HG03354 (cell line): ENCODE results near the gene NSDHL.

Experiments used
- ATAC-seq: cut with Tn5 transposase; IDR thresholded peaks from one replicate; pipeline ENCODE4 v1.9.1; 2021; ENCODE audit warnings: mild to moderate bottlenecking; ENCODE audit not compliant: unreplicated experiment, poor library complexity, severe bottlenecking

NSDHL gene

DNA sequence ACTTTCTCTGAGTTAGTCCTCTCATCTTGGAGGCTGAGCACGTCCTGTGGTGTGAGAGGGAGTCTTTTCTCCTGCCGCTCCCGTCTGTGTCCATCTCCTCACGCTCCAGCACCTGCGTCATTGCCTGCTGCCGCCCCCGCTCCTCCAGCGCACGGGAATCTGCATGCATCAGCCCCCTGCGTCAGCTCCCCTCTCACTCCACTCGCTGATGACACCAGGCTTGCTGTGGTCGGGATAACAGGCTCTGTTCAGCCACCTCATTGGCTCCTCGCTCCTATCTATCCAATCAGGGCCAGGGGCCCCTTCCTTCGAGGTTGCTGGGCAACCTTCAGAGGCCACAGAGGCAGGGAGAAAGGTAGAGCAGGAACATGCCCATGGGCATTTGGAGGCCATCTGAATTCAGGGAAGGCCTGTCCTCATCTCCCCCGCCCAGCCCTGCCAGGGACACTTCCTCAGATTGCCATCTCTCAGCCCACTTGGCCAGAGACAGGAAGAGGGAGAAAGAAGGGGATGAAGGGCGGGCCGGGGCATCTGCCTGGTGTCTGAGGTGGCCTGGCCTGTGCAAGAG, 76.3 kb downstream of the NSDHL start:
- ATAC-seq, result no peak

DNA sequence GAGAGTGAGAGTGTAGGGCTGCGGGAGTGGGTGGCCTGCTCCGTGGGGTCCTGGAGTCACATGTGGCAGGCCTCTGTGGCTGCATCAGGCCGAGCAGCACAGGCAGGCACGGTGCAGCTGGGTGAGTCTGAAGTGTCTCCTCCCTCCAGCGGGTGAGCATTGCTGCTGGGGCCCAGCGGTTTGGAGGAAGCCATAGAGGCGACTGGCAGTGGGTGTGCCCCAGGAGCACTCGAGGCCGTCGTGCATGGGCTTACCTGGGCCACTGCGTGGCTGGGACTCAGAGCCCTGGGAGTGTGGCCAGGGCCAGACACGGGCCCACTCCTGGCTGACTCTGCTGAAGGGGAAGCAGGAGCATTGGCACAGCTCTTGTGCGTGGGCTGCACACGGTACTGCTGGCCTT, 77.6 kb downstream of the NSDHL start:
- no peak for ATAC-seq

GRCh38 chrX:152910018-152910417, 79.2 kb downstream of the NSDHL start:
- ATAC-seq, result peak; percentile 73

DNA sequence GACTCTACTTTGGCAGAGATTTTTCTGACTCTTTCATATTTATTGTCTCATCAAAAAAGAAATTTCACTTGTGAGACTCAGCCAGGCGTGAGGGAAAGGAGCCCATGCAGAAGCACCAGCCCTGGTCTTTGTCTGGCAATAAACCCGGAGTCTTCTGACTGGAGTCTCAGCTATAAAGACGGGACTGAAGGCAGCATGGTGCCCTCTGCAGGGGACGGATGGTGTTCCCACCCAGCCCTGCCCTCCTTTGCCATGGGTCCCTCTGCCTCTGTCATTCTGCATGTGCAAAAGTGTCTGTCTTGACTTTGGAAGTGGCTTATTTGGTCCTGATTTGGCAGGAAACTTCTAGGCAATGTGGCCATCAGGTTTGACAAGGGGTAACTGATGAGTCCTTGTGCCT, 81.2 kb downstream of the NSDHL start:
- no peak for ATAC-seq

DNA sequence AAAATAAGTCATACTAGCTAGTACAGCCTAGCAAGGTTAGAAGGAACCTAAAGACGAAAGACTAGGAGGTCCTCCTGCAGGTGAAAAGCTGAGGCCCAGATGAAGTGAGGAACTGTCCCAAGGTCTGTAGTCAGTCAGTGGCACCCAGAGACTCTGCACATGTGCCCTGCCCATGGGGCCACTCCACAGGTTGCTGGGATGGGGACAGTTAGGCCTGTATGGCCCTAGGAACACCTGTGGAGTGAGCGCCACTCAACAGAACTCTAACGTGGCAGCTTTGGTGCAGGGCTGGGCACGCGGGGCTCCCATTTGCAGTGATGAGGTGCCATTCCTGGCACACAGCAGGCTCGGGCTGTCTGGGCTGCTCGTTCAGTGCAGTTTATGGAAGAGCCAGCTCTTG, 81.8 kb downstream of the NSDHL start:
- no peak for ATAC-seq

DNA sequence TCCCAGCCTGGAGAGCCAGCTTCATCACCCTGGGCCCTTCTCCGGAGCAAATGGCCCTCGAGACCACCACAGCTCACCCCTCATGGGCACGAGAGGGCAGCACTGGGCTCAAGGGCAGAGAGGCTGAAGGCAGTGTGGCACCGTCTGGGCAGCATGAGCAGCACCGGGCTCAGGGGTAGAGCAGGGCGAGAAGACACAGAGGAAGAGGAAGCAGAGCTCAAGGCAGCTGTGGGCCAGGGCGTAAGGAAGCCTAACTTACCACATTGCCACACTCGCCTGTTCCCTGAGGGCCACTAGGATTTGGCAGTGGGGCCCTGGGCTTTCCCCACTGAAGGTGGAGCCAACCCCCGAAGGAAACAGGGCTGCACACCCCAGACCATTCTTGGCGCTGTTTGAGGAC, 82.5 kb downstream of the NSDHL start:
- no peak for ATAC-seq

DNA sequence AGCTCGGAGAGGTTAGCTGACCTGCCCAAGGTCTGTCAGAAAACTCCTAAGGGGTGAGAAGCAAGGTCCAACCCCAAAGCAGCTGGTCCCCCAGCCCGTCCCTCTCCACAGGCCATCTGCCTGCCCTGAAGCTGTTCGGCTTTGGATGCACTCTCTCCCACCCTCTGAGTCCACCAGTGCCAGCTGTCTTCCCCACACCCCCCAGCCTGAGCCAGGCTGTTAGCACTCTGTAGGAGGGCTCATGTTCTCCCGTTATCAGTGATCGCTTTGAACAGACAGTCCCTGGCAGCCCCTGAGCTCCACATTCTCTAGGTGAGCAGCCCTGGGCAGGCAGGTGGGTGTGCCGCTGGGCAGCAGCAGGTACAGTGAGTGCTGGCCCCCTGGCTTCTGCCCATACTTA, 83.0 kb downstream of the NSDHL start:
- ATAC-seq, result no peak

DNA sequence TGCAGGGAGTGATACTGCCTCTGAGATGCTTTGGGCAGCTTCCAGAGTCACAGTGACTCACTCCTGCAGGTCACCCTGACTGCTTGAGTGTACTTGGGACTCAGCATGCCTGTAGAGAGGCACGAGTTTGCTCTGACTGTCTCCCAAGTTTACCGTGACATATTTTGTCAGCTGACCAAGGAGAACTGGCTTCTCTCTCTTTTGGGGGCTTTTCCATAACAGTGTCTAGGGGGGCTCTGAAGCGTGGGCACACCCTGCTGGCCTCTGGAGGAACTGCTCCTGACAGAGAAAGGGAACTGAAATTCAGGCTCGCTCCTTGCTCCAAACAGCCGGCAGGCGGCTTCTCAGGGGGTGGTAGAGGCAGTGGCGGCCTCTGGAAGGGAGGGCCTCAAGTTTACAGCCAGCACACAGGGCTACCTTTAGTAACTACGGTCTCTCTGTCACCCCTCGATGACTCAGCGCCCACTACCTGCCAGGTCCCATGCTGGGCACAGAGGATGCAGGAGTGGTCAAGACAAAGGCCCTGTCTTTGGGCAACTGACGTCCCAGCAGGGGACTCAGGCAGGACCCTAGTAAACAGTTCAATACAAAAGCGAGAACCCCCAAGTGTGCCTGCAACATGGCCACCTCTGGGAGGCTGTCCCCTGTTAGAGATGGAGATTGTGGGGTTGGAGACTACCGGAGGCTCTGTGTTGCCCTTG, 84.8 kb downstream of the NSDHL start:
- ATAC-seq, result peak; percentile 93

GRCh38 chrX:152917656-152918579, 87.1 kb downstream of the NSDHL start:
- ATAC-seq, result no peak

DNA sequence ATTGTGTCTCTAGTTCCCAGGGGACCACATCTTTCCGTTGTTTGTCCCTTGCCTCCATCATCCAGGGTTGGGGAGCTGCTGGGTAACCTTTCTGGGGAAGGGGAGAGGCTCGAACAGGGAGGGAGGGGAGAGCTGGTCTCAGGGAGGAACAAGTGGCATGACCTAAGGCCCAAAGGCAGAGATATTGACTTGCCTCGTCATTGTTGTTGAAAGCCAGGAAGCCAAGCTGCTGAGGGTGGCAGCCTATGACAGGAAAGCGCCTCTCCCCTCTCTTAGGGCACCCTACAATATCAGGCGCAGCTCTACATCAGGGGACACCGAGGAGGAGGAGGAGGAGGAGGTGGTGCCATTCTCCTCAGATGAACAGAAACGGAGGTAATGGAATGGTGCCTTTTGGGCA, 87.8 kb downstream of the NSDHL start:
- no peak for ATAC-seq
